ENCODE data around the gene GALNT2. TPM values are rescaled to one million over a fixed set of nuclear protein-coding genes. Genes with fewer than 3 reads are reported as not detected.

GALNT2 gene
- total and polyA plus RNA-seq, 5 donors, result 27.4 to 45.5 (median 38.8) TPM

- ATAC-seq (no peak), DNase-seq (no peak)
- Histone ChIP-seq H3K4me1 (ENCODE audit: control insufficient read depth, insufficient read depth, low read length) (no peaks in the 10 kb centered on the region), H3K9me3 (ENCODE audit: control insufficient read depth, low read length) (no peaks in the 10 kb centered on the region), H3K27me3 (ENCODE audit: control insufficient read depth, insufficient read depth) (no peaks in the 10 kb centered on the region), H3K27ac (ENCODE audit: low read length) (no peak overlapping the region), H3K4me3 (ENCODE audit: low read length) (no peak overlapping the region)
- intact Hi-C loops (cut with DNase I), result no loop called here
- WGBS, result 92% methylated on average over 24 of the region's 24 CpGs
Measured at GRCh38 chr1:230280054-230280795, 213.2 kb downstream of the GALNT2 start.

GRCh38 chr1:230280906-230281413, 213.9 kb downstream of the GALNT2 start:
- Histone ChIP-seq H3K27ac (ENCODE audit: low read length) (no peak overlapping the region), H3K9me3 (ENCODE audit: control insufficient read depth, low read length) (no peaks in the 10 kb centered on the region), H3K4me3 (ENCODE audit: low read length) (no peak overlapping the region), H3K27me3 (ENCODE audit: control insufficient read depth, insufficient read depth) (no peaks in the 10 kb centered on the region), H3K4me1 (ENCODE audit: control insufficient read depth, insufficient read depth, low read length) (no peaks in the 10 kb centered on the region)
- 88% methylated on average over 23 of the region's 23 CpGs for WGBS
- intact Hi-C loops (cut with DNase I), result no loop called here
- no peak for DNase-seq
- peak in 1 of 2 donors; percentile 17 for ATAC-seq

GRCh38 chr1:230281556-230281955, 214.5 kb downstream of the GALNT2 start:
- intact Hi-C loops (cut with DNase I), result no loop called here
- DNase-seq, result no peak
- Histone ChIP-seq H3K27ac (ENCODE audit: low read length) (no peak overlapping the region), H3K9me3 (ENCODE audit: control insufficient read depth, low read length) (no peaks in the 10 kb centered on the region), H3K4me3 (ENCODE audit: low read length) (no peak overlapping the region), H3K4me1 (ENCODE audit: control insufficient read depth, insufficient read depth, low read length) (no peaks in the 10 kb centered on the region), H3K27me3 (ENCODE audit: control insufficient read depth, insufficient read depth) (no peaks in the 10 kb centered on the region)
- 79% methylated on average over 17 of the region's 17 CpGs for WGBS
- ATAC-seq, result peak in 1 of 2 donors; percentile 22

- H3K4me1 ChIP-seq (ENCODE audit: control insufficient read depth, insufficient read depth, low read length), result no peaks in the 10 kb centered on the region
- H3K9me3 ChIP-seq (ENCODE audit: control insufficient read depth, low read length), result no peaks in the 10 kb centered on the region
- no peak overlapping the region for H3K27ac ChIP-seq (ENCODE audit: low read length)
- no peak overlapping the region for H3K4me3 ChIP-seq (ENCODE audit: low read length)
- WGBS, result 36% methylated on average over 3 of the region's 3 CpGs
- ATAC-seq (no peak), DNase-seq (no peak)
- intact Hi-C loops (cut with DNase I), result no loop called here
- H3K27me3 ChIP-seq (ENCODE audit: control insufficient read depth, insufficient read depth), result no peaks in the 10 kb centered on the region
Measured at GRCh38 chr1:230282157-230282556, 215.1 kb downstream of the GALNT2 start.

DNA sequence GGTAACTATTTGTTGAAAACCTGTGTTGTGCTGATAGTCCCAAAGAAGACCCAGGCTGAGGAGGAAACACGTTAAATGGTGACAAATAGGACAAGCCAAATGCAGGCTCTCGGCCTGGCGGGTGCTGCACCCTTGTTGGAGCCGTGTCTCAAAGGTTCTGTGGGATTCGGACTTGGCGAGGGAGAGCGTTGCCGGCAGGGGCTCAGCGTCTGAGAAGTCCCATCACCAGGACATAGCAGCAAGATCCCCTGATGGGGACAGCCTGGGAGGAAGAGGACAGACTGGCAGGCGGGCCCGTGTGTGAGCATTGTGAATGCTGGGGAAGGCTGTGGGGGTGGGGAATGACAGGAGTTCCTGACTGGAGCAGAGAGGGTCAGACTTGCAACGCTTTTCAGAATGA, 216.6 kb downstream of the GALNT2 start:
- no peak for ATAC-seq
- DNase-seq, result no peak
- 91% methylated on average over 12 of the region's 12 CpGs for WGBS
- H3K27ac ChIP-seq (ENCODE audit: low read length), result no peak overlapping the region
- no peaks in the 10 kb centered on the region for H3K9me3 ChIP-seq (ENCODE audit: control insufficient read depth, low read length)
- no peaks in the 10 kb centered on the region for H3K4me1 ChIP-seq (ENCODE audit: control insufficient read depth, insufficient read depth, low read length)
- intact Hi-C loops (cut with DNase I), result no loop called here
- no peaks in the 10 kb centered on the region for H3K27me3 ChIP-seq (ENCODE audit: control insufficient read depth, insufficient read depth)
- H3K4me3 ChIP-seq (ENCODE audit: low read length), result no peak overlapping the region

GRCh38 chr1:230284891-230285290, 217.9 kb downstream of the GALNT2 start:
- 58% methylated on average over 10 of the region's 10 CpGs for WGBS

DNA sequence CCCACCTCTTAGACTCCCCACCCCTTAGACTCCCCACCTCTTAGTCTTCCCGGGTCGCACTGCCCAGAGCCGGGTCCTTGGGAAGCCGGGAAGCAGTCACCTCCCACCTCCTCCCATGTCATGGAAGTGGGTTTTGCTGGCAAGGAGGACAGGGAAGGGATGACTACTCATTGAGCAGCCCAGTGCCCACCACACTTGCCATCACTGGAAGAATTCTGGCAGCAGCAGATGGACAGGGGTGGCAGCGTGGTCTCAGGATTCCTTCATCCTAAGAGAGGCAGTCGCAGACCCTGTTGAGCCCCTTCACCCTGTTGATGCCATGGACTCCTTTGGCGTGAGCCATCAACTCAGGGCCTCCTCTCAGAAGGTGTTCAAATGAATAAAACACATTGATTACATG, 218.3 kb downstream of the GALNT2 start:
- intact Hi-C loops (cut with DNase I), result no loop called here
- Histone ChIP-seq H3K9me3 (ENCODE audit: control insufficient read depth, low read length) (no peaks in the 10 kb centered on the region), H3K27ac (ENCODE audit: low read length) (no peak overlapping the region), H3K4me1 (ENCODE audit: control insufficient read depth, insufficient read depth, low read length) (no peaks in the 10 kb centered on the region), H3K27me3 (ENCODE audit: control insufficient read depth, insufficient read depth) (no peaks in the 10 kb centered on the region), H3K4me3 (ENCODE audit: low read length) (no peak overlapping the region)
- ATAC-seq, result no peak
- DNase-seq, result no peak
- WGBS, result 89% methylated on average over 7 of the region's 7 CpGs

More at GRCh38 chr1:230284891-230285290, 217.9 kb downstream of the GALNT2 start:
- DNase-seq (no peak), ATAC-seq (no peak)
- no peak overlapping the region for H3K27ac ChIP-seq (ENCODE audit: low read length)
- intact Hi-C loops (cut with DNase I), result no loop called here
- no peaks in the 10 kb centered on the region for H3K27me3 ChIP-seq (ENCODE audit: control insufficient read depth, insufficient read depth)
- H3K4me3 ChIP-seq (ENCODE audit: low read length), result no peak overlapping the region
- no peaks in the 10 kb centered on the region for H3K9me3 ChIP-seq (ENCODE audit: control insufficient read depth, low read length)
- no peaks in the 10 kb centered on the region for H3K4me1 ChIP-seq (ENCODE audit: control insufficient read depth, insufficient read depth, low read length)

DNA sequence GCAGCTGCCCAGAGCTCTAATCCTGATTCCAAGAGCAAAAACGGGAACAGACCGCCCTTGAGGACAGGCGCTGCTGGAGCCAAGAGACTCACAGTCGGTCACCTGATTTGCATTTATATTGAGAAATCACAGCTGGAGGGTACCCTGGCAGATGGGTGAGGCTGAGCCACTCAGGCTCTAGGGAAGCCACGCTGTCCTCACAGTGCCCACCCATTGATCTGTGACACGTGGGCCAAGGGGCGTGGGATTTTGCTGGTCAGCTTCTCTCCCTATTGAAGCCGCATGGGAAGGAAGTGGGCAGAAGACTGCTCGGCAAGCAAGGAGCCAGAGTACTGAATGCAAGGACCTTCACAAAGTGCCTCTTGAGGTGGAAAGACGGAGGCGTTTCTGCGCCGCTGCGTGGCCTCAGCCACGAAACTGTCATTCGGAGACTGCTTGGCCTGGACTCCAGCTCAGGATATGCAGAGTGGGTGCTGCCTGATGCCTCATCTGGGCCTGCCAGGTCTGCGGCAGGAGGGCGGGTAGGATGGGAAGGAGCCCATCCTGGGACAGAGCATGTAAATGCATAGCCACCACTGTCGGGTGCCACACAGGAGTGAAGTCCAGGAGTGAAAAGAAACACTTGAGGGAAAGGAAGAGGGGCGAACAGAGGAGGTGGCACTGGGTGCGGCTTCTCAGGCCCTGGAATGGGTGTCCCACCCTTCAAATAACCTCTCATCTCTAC, 219.3 kb downstream of the GALNT2 start:
- no peaks in the 10 kb centered on the region for H3K27me3 ChIP-seq (ENCODE audit: control insufficient read depth, insufficient read depth)
- peak in 1 of 2 donors; percentile 22 for ATAC-seq
- no peaks in the 10 kb centered on the region for H3K4me1 ChIP-seq (ENCODE audit: control insufficient read depth, insufficient read depth, low read length)
- no peaks in the 10 kb centered on the region for H3K9me3 ChIP-seq (ENCODE audit: control insufficient read depth, low read length)
- no peak for DNase-seq
- WGBS, result 76% methylated on average over 21 of the region's 21 CpGs
- no peak overlapping the region for H3K4me3 ChIP-seq (ENCODE audit: low read length)
- intact Hi-C loops (cut with DNase I), result no loop called here
- H3K27ac ChIP-seq (ENCODE audit: low read length), result no peak overlapping the region

DNA sequence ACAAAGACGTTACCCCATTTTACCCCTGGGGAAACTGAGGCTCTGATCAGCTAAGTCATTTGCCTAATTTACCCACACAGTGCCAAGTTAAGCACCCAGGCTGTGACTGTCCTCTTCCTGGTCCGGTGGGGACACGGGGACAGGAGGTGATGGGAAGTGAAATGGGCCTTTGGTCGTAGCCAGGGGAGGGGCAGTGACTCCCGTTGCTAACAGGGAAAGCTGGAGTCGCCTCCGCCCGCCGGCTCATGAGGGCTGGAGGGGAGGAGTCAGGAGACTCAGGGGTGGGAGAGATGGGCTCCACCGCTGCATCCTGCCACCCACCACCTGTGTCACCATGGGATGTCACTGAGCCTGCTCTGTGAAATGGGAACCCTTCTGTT, 219.8 kb downstream of the GALNT2 start:
- DNase-seq, result no peak
- no peaks in the 10 kb centered on the region for H3K27me3 ChIP-seq (ENCODE audit: control insufficient read depth, insufficient read depth)
- intact Hi-C loops (cut with DNase I), result no loop called here
- H3K9me3 ChIP-seq (ENCODE audit: control insufficient read depth, low read length), result no peaks in the 10 kb centered on the region
- ATAC-seq, result no peak
- 81% methylated on average over 10 of the region's 10 CpGs for WGBS
- H3K4me3 ChIP-seq (ENCODE audit: low read length), result no peak overlapping the region
- no peak overlapping the region for H3K27ac ChIP-seq (ENCODE audit: low read length)
- no peaks in the 10 kb centered on the region for H3K4me1 ChIP-seq (ENCODE audit: control insufficient read depth, insufficient read depth, low read length)

DNA sequence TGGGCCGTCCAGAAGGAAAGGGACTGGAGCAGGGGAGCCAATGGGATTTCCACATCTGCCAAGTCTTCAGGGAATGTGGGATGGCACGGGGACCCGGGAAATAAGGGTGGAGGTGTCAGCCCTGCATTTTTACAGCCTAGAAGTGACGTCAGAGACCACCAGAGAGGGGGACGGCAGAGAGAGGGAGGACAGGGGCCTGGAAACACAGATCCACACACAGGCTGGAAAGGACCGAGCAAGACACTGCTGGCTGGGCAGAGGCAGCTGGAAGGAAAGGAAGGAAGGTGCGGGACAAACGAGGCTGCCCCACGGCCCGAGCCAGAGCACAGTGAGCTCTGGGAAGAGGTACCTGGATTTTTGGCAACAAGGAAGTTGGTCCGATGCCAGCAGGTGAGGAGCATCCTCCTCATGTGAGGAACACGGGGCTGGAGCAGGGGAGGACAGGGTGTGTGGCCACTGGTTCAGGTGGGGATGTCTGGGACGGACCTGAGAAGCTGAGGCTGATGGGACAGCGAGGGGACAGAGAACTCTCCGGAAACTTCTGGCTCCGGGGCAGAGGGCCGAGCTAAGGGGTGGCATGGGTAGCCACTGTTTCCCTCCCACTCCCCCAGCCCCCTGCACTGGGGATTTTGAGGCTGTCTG, 220.8 kb downstream of the GALNT2 start:
- H3K27ac ChIP-seq (ENCODE audit: low read length), result no peak overlapping the region
- intact Hi-C loops (cut with DNase I), result no loop called here
- H3K4me1 ChIP-seq (ENCODE audit: control insufficient read depth, insufficient read depth, low read length), result no peaks in the 10 kb centered on the region
- 77% methylated on average over 17 of the region's 17 CpGs for WGBS
- no peak overlapping the region for H3K4me3 ChIP-seq (ENCODE audit: low read length)
- no peaks in the 10 kb centered on the region for H3K27me3 ChIP-seq (ENCODE audit: control insufficient read depth, insufficient read depth)
- DNase-seq, result no peak
- no peak for ATAC-seq
- H3K9me3 ChIP-seq (ENCODE audit: control insufficient read depth, low read length), result no peaks in the 10 kb centered on the region

Data from right cardiac atrium (tissue), 5 donors.